Measurements from ENCODE around the gene IRF1. TPM values are rescaled to one million over a fixed set of nuclear protein-coding genes. Genes with fewer than 3 reads are reported as not detected.

IRF1 gene
- polyA plus RNA-seq, 3 donors: 125 to 363 (median 129) TPM

- no peak overlapping the region for H2AFZ ChIP-seq (ENCODE audit: insufficient read depth, low read depth, low read length, poor library complexity, severe bottlenecking)
- no peaks in the 10 kb centered on the region for H3K27me3 ChIP-seq (ENCODE audit: control insufficient read depth in 2 of 2, insufficient read depth in 2 of 2, low read length in 2 of 2)
- 100% methylated on average over 3 of the region's 6 CpGs for WGBS (ENCODE audit: insufficient coverage)
- no peak overlapping the region for H3K4me3 Mint-ChIP-seq
- peak overlapping the region in 3 of 7 donors; percentile 45 to 99 (median 82) for H3K27ac Mint-ChIP-seq
- H3K36me3 ChIP-seq (replicated peaks in 1 of 2; ENCODE audit: control insufficient read depth in 1 of 2, insufficient read depth in 2 of 2, low read length in 2 of 2): no peaks in the 10 kb centered on the region
- H3K27ac ChIP-seq (ENCODE audit: low read depth in 1 of 2, low read length in 2 of 2): no peak overlapping the region
- H3K79me2 ChIP-seq (ENCODE audit: insufficient read depth, low read length): peaks cover 26% of the 10 kb centered on the region
- peaks cover 99 to 100% of the 10 kb centered on the region in 2 donors for H3K4me1 ChIP-seq (ENCODE audit: control insufficient read depth in 1 of 2, insufficient read depth in 2 of 2, low read length in 2 of 2)
- H3K4me3 ChIP-seq (replicated peaks in 1 of 3; ENCODE audit: low read depth in 2 of 3, low read length in 3 of 3): no peak overlapping the region
- H4K20me1 ChIP-seq (ENCODE audit: insufficient read depth, low read length): no peaks in the 10 kb centered on the region
- peaks cover 0 to 2% (median 0%) of the 10 kb centered on the region in 3 donors for H3K27me3 Mint-ChIP-seq (ENCODE audit: low read depth in 3 of 3)
- peaks cover 26 to 35% of the 10 kb centered on the region in 2 donors for H3K36me3 Mint-ChIP-seq
- H3K9me3 Mint-ChIP-seq: peaks cover 0 to 2% (median 0%) of the 10 kb centered on the region in 7 donors
- H3K4me1 Mint-ChIP-seq: peaks cover 100% of the 10 kb centered on the region
- TF ChIP-seq CTCF (IDR thresholded peaks at IDR 0.05): no peak
- no peak overlapping the region for H3K9ac ChIP-seq (ENCODE audit: insufficient read depth, low read length, poor library complexity, severe bottlenecking)
- H3K9me3 ChIP-seq (replicated peaks in 1 of 2; ENCODE audit: control insufficient read depth in 1 of 2, insufficient read depth in 1 of 2, low read length in 2 of 2): no peaks in the 10 kb centered on the region
- DNase-seq: no peak
- no peak overlapping the region for H3K4me2 ChIP-seq (replicated peaks; ENCODE audit: extremely low read depth, low read length, poor library complexity, severe bottlenecking)
- intact Hi-C loops (cut with micrococcal nuclease): loop anchor here (5.0 kb wide), 2 partner anchors 35 kb away; no protein-coding TSS in a partner anchor
These were observed 28.2 kb downstream of the IRF1 start for GRCh38 chr5:132462333-132462732.

- no peak for DNase-seq
- no peak overlapping the region for H3K4me3 Mint-ChIP-seq
- no peaks in the 10 kb centered on the region for H3K9me3 ChIP-seq (replicated peaks in 1 of 2; ENCODE audit: control insufficient read depth in 1 of 2, insufficient read depth in 1 of 2, low read length in 2 of 2)
- H3K27ac ChIP-seq (ENCODE audit: low read depth in 1 of 2, low read length in 2 of 2): peak overlapping the region in 1 of 2 donors; percentile 99
- H4K20me1 ChIP-seq (ENCODE audit: insufficient read depth, low read length): no peaks in the 10 kb centered on the region
- H3K4me1 Mint-ChIP-seq: peaks cover 100% of the 10 kb centered on the region
- no peak overlapping the region for H2AFZ ChIP-seq (ENCODE audit: insufficient read depth, low read depth, low read length, poor library complexity, severe bottlenecking)
- H3K27me3 Mint-ChIP-seq (ENCODE audit: low read depth in 3 of 3): peaks cover 0 to 4% (median 0%) of the 10 kb centered on the region in 3 donors
- peaks cover 26 to 37% of the 10 kb centered on the region in 2 donors for H3K36me3 Mint-ChIP-seq
- no peaks in the 10 kb centered on the region for H3K27me3 ChIP-seq (ENCODE audit: control insufficient read depth in 2 of 2, insufficient read depth in 2 of 2, low read length in 2 of 2)
- intact Hi-C loops (cut with micrococcal nuclease): loop anchor here (5.0 kb wide), 2 partner anchors 34 to 36 kb away; no protein-coding TSS in a partner anchor
- H3K9me3 Mint-ChIP-seq: peaks cover 0 to 2% (median 0%) of the 10 kb centered on the region in 7 donors
- no peaks in the 10 kb centered on the region for H3K36me3 ChIP-seq (replicated peaks in 1 of 2; ENCODE audit: control insufficient read depth in 1 of 2, insufficient read depth in 2 of 2, low read length in 2 of 2)
- no peak overlapping the region for H3K9ac ChIP-seq (ENCODE audit: insufficient read depth, low read length, poor library complexity, severe bottlenecking)
- no CpG with 5 or more reads among the region's 2 CpGs for WGBS (ENCODE audit: insufficient coverage)
- H3K79me2 ChIP-seq (ENCODE audit: insufficient read depth, low read length): peaks cover 26% of the 10 kb centered on the region
- H3K4me3 ChIP-seq (replicated peaks in 1 of 3; ENCODE audit: low read depth in 2 of 3, low read length in 3 of 3): no peak overlapping the region
- H3K4me2 ChIP-seq (replicated peaks; ENCODE audit: extremely low read depth, low read length, poor library complexity, severe bottlenecking): peak overlapping the region; percentile 44
- TF ChIP-seq CTCF (IDR thresholded peaks at IDR 0.05): no peak
- peak overlapping the region in 5 of 7 donors; percentile 8 to 100 (median 77) for H3K27ac Mint-ChIP-seq
- H3K4me1 ChIP-seq (ENCODE audit: control insufficient read depth in 1 of 2, insufficient read depth in 2 of 2, low read length in 2 of 2): peaks cover 100% of the 10 kb centered on the region in 2 donors
These were observed 29.0 kb downstream of the IRF1 start for GRCh38 chr5:132461569-132462070.
